ENCODE measurements around the gene VTCN1. TPM values are rescaled to one million over a fixed set of nuclear protein-coding genes. Genes with fewer than 3 reads are reported as not detected.

Gene VTCN1
- total and polyA plus RNA-seq, 2 donors (not counting 3 experiments of a cell fraction or from before 2014, with no cell fraction given), result not detected

DNA sequence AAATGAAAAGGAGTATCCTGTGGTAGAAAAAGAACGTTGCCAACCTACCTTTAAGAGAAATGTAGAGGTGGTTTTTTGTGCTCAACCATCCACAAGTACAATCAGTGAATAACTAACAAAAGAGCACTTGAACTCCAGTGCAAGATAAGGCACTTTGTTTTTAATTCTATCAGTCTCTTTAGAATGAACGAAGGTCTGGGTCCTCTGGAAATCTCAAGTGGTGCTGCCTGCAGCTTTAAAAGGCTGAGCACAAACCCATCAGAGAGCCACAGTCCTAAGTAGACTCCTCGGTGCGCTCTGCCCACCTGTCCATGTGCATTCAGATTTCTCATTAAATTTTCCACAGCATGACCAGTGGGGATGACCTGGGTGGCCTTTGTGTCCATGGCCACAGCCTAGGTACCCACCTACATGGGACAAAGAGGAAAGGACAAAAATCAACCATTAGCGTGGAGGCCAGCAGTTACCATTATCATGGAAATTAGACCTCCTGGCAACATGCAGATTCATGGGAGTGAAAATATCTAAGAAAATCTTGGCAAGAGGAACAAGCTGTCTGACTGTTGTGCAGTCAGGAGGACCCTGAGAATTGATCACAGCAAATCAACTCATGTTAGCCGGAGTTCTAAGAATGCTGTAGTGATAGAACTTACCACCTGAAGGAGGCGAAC, 98.5 kb downstream of the VTCN1 start:
- Histone ChIP-seq H4K20me1 (replicated peaks; ENCODE audit: control insufficient read depth, extremely low read depth, insufficient read depth, low read length) (no peaks in the 10 kb centered on the region), H3K27ac (ENCODE audit: insufficient read depth, low read depth, low read length) (no peak overlapping the region), H3K9ac (replicated peaks; ENCODE audit: extremely low read depth, insufficient read depth, low read length) (no peak overlapping the region), H3K4me3 (replicated peaks in 1 of 3; ENCODE audit: insufficient read depth in 1 of 3, low read depth in 1 of 3, low read length in 3 of 3) (no peak overlapping the region), H3K79me2 (ENCODE audit: control insufficient read depth, insufficient read depth, low read length) (no peaks in the 10 kb centered on the region), H3K36me3 (ENCODE audit: control insufficient read depth in 2 of 2, extremely low read depth in 1 of 2, insufficient read depth in 2 of 2, low read length in 2 of 2) (no peaks in the 10 kb centered on the region), H3K4me1 (ENCODE audit: control insufficient read depth, extremely low read depth, insufficient read depth, low read length) (peaks cover 10% of the 10 kb centered on the region), H3K9me1 (replicated peaks; ENCODE audit: control insufficient read depth, extremely low read depth, insufficient read depth, low read length) (no peaks in the 10 kb centered on the region), H3K9me3 (replicated peaks; ENCODE audit: control insufficient read depth, insufficient read depth, low read length) (no peaks in the 10 kb centered on the region), H3K27me3 (ENCODE audit: control insufficient read depth in 2 of 2, insufficient read depth in 2 of 2, low read length in 2 of 2) (no peaks in the 10 kb centered on the region), H2AFZ (ENCODE audit: low read depth, low read length) (no peak overlapping the region), H3K4me2 (ENCODE audit: insufficient read depth, low read length) (no peak overlapping the region)
- ChIA-PET CTCF (interaction anchor here (1.2 to 2.5 kb wide), 3 partner anchors 17 to 44 kb away, joined by 3 to 11 read pairs (median 9); no protein-coding TSS in a partner anchor), POLR2A (no interaction called here)
- intact Hi-C loops (cut with micrococcal nuclease) (no loop called here), dilution Hi-C loops (cut with MboI; ENCODE audit: extremely low pct_ligation_motif_present, low sequenced_read_pairs) (no loop called here)
- DNase-seq (ENCODE audit: low read depth, low spot score), result no peak
- TF ChIP-seq MYC (IDR thresholded peaks at IDR 0.05; ENCODE audit: low read depth, low read length) (no peak), POLR2AphosphoS5 (IDR thresholded peaks at IDR 0.05; ENCODE audit: insufficient read depth, low read depth, low read length) (no peak), JUN (IDR thresholded peaks at IDR 0.05; ENCODE audit: borderline replicate concordance, insufficient read depth, insufficient read length, low read depth) (no peak), POLR2A (IDR thresholded peaks at IDR 0.05; ENCODE audit: low read depth, low read length) (no peak), GATA2 (IDR thresholded peaks at IDR 0.05; ENCODE audit: insufficient read depth, insufficient read length, low read depth, low read length) (no peak), FOS (IDR thresholded peaks at IDR 0.05; ENCODE audit: borderline replicate concordance, insufficient read depth, low read length) (no peak), EZH2 (IDR thresholded peaks at IDR 0.05; ENCODE audit: borderline replicate concordance, low read depth, low read length, severe bottlenecking) (no peak), CTCF (IDR thresholded peaks at IDR 0.05; ENCODE audit: extremely low read depth in 1 of 2, insufficient read depth in 1 of 2, low read depth in 1 of 2, low read length in 2 of 2) (no peak)
- TF ChIP-seq, protein P1, sequence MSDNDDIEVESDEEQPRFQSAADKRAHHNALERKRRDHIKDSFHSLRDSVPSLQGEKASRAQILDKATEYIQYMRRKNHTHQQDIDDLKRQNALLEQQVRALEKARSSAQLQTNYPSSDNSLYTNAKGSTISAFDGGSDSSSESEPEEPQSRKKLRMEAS (IDR thresholded peaks at IDR 0.05; ENCODE audit: insufficient read depth, insufficient read length), result no peak
- no TSS peak for BruUV-seq (replicated peaks)
- FAIRE-seq, result no peak
